Hepatic stellate cell (primary cell): ENCODE data around the gene ANP32E.

ENCODE experiments used
- DNase-seq: peaks from one replicate; pipeline ENCODE4 v3.0.0; 2011; ENCODE audit warnings: low spot score

Gene ANP32E

DNA sequence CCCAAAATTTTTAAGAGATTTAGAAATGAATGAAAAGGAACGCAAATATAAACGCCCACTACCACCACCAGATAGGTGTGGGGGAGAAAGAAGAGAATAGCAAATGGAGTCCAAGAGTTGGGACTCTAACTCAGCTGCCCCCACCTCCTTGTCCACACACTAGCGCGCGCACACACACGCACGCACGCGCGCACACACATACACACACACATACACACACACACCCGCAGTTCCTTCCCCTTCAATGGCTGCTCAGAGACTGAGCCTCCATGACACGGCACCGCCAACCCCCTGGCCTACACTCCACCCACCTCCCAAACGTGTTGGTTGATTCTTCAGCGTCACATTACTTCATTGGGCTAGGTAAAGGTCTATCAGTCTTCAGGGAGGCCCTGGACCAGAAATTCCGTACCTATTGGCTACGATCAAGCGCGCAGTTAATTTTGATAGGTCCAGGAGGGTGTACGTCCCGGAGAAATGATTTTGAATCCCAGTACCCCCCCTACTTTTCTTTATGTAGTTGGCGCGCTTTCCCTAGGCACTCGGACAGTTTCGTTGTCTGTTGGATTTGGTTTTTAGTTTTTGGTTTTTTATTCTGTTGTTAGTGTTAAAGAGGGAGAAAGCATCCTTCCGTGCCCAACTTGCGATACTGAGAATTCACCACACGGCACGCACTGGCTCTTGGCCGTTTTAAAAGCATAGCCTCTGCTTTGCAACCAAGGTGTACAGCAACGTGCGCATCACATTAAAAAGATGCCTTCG, at the start of gene ANP32E:
TSS of gene ANP32E (minus strand) at position 261 of the 762 bp plus-strand sequence. CDS start 326 bp downstream, outside the sequence.
- peak; percentile 99 for DNase-seq

DNA sequence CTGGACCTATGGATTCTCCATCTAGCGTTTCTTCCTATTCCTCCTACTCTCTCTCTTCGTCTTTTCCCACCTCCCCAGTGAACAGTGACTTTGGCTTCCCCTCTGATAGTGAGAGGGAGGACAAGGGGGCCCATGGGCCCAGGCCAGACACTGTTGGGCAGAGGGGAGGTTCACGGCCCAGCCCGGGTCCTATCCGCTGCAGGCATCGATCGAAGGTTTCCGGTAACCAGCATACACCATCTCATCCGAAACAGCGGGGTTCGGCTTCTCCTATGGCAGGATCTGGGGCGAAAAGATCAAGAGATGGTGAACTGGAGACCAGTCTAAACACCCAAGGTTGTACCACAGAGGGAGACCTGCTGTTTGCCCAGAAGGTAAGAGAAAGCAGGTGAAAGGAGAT, 47.3 kb upstream of the ANP32E start:
- DNase-seq = no peak

DNA sequence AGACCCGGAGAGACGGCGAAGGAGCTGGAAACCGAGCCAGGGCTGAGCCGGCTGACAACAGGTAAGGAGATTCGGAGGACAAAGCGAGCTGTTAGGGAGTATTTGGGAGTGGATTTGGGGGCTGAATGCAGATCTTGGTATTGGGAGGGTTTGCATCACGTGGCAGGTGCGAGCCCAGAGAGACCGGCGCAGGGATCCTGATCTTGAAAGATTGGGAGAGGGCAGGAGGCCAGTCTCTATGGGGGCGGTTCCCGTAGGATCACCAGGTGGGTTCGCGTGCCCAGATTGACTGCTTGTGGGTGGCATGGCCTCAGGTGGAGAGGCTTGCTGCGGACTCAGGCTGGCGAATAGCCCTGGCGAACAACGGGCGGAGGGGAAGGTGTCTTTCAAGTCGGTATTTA, 46.6 kb upstream of the ANP32E start:
- no peak for DNase-seq

DNA sequence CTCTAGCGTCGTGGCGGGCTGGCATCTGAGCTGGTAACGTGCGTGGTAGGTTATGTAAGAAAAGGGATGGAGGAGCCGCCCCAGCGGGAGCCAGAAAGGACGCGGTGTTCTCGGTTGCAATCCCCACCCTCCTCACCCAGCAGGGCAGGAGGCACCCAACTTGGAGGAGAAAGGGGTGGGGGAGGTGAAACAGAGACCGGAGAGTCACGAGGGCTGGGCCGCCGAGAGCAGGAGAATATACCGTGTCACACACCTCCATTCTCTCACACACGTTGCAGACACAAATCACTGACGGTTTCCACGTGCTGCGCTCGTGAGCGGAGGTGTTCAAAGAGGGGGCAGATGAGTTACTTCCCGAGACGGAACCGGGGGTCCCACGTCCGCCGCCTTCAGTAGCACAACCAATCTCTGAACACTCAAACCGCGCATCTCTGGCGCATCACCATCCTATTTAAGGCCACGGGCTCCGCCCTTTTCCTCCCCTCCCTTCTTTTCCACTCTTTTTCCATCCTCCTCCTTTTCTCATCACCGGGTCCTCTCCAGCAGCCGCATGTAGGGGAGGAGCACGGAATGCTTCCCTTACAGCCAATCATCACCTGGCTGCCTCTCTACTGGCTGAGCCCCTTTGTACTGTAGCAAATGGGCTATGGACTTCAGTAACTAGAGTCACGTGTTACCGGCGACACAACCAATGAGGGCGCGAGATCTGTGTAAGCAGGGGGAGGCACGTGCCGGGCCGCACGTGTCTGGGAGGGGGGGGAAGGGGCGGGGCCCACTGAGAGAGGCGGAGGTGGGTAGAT, 46.0 kb upstream of the ANP32E start, which contains the start of gene CIART:
TSS of gene CIART (plus strand) at position 797 of the 800 bp plus-strand sequence. CDS start 714 bp downstream, outside the sequence.
- peak; percentile 96 for DNase-seq

DNA sequence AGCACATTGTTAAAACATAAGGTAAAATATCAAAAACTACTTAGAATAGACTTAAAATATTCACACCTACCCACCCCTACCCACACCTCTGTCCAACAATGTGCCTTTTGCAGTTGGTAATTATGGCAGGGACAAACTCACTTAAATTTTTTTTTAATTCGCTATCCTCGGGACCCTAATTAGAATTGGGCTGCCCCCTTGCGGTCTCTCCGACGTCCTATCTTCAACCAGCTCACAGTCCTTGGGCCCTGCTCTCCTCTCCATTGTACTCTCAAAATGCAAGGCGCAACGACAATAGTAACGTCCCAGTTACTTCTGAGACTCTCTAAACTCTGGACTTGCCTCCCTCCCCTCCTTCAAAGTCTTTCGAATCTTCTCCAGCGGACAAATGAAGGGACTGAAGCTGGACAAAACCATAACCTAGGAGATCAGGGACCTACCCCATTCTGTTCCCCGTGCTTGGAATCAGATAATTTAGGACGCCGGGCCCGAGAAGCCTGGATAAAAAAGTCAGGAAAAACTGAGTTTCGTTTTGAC, 45.4 kb upstream of the ANP32E start:
- DNase-seq = no peak

DNA sequence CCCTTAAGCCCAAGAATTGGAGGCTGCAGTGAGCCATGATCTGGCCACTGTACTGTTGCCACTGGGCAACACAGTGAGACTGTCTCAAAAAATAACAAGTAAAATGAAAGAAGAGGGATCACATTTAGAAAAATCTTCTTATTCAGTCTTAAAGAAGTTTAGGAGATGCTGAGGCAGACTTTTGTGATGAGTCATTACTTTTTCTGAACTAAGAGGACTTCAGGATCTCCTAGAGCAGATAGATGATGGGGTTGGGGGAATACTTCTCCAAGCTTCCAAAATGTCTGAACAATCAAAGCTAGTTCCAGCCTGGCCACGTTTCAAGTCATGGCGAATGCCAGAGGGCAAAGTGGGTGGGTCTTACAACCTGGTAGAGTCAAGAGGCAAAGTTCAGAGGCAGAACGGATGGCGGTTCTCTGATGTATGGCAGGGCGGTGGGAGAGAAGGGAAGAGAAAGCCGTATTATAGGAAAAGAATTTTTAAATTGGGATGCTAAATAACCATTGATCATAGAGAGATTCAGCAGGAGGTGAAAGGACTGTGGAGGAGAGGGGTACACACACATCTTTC, 44.3 kb upstream of the ANP32E start:
- DNase-seq = no peak

DNA sequence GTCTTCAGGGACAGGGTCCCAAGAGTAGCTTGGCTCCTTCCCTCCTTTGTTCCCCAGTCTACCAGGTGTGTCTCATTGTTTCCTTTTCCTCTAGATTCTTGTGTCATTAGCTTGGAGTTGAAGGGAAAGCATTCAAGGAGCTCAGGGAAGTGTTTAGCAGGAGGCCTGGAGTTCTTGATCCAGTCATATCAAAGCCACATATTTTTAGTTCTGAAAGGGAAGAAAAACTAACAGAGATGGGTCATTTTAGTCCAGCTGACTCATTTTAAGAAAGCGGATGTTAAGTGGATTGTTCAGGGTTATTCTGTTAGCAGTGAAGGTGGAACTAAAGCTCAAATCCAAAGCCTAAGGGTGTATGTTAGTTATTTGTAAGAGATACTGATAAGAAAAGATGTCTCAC, 37.4 kb upstream of the ANP32E start:
- DNase-seq = peak; percentile 40

DNA sequence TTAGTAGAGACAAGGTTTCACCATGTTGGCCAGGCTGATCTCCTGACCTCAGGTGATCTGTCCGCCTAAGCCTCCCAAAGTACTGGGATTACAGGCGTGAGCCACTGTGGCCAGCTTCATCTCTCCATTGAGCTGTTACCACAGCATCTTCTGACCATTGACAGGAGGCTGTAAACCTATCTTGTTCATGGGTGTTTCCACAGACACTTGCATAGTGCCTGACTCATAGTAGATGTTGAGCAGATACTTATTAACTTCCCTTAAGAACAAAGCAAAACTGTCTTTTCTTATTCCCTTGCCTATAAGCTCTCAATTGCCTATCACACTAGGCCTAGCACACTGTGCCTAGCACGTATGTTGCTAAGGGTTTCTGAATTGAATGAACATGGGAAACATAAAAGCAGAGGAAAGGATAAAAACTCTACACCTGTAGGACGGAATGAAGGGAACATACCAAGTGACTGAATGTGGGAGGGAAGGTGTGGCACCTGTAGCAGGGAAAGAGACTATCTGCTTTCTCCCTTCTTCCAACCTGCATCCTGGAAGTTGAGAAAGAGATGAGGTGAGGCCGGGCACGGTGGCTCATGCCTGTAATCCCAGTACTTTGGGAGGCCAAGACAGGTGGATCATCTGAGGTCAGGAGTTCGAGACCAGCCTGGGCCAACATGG, 35.5 kb upstream of the ANP32E start:
- no peak for DNase-seq

DNA sequence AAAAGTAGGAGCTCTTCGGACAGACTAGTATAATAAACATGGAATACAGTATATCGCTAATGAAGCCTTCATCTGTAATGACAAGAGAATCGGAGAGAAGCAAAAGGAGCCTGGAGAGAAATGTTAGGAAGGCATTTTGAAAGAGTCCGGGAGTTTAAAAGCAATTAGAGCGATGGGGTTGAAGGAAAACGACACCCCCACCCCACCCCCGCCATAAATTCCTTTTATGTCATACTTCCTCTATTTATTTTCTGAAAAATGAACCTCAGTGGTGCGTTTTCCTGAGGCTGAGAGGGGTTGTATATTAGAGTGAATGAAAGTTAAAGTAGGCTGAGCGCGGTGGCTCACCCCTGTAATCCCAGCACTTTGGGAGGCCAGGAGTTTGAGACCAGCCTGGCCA, 33.5 kb upstream of the ANP32E start:
- no peak for DNase-seq

DNA sequence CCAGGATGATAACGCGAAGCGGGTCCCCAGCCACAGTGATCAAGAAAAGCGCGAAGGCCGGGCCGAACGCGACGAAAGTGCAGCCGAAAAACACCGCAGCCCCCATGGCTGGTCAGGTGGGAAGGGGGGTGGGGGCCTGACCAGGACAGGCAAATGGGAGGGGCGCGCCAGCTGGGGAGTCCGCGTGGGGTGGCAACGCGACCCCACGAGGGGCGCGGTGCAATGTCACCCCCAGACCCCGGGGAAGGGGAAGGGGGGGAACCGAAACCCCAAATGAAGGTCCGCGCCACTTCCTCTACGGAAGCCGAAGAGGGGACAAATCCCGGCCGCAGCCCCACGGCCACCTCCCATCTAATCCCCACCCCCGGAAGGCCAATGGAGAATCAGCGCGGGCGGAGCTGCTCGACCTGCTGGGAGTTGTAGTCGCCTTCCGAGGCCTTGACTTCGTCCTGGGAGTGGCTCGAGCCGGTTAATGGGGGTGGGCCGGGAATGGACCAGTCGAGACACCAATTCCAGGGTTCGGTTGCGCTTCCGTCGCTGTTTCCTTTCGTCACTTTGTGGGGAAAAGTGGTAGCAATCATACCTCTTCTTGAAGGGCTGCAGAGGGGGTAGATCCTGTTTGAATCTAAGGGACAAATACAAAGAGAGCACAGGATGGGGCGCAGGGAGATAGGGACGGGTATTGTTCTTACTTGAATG, 32.9 kb upstream of the ANP32E start, which contains the start of gene APH1A:
TSS of gene APH1A (minus strand) at position 312 of the 699 bp plus-strand sequence. CDS start at position 106, 206 bp downstream.
- peak; percentile 99 for DNase-seq

DNA sequence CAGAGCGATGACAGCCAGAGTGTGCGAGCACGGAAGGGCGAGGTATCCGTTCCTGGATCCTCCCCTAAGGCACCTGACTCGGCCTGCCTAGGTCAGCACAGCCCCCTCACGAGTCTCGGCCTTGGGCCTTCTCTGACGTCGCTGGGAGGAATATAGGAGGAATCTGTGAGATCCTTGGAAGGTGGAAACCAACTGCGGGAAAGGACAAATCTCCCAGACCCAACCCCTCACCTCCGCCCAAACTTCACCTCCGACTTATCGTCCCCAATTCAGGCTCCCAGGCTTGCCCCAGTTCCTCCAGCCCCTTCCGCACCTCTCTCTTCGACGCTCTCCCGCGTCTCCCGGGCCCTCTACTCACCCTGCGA, 32.4 kb upstream of the ANP32E start:
- DNase-seq = no peak

DNA sequence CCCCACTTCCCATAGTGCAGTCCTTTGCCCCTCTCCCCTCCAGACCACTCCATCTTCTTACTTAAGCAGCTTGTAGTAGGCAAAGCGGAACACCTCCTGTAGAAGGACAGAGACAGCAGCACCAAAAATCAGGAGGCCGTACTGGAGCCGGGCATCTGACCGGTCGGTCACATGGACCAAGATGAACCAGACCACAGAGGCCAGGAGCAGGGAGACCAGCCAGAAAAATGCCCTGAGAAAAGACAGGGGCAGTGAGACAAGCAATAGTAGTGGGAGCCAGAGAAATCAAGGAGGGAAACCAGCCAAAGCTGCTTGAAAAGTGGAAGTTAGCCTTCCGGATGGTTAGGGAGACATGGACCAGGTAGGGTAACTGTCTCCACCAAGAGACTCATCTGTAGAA, 32.0 kb upstream of the ANP32E start:
- no peak for DNase-seq

DNA sequence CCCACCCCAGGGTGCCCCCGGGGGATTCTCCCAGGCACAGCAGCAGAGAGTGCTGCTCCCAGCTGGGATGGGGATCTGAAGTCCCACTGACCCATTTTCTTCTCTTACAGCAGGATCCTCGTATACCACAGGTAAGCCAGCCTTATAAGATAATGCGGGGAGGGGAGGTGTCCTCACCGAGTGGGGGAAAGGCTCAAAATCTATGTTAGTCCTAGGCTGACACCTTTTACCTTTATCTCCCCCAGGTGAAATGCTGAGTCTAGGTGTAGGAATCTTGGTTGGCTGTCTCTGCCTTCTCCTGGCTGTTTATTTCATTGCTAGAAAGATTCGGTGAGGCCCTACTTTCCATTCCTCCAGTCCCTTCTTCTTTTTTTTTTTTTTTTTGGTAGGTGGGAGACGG, 27.6 kb upstream of the ANP32E start:
- no peak for DNase-seq

DNA sequence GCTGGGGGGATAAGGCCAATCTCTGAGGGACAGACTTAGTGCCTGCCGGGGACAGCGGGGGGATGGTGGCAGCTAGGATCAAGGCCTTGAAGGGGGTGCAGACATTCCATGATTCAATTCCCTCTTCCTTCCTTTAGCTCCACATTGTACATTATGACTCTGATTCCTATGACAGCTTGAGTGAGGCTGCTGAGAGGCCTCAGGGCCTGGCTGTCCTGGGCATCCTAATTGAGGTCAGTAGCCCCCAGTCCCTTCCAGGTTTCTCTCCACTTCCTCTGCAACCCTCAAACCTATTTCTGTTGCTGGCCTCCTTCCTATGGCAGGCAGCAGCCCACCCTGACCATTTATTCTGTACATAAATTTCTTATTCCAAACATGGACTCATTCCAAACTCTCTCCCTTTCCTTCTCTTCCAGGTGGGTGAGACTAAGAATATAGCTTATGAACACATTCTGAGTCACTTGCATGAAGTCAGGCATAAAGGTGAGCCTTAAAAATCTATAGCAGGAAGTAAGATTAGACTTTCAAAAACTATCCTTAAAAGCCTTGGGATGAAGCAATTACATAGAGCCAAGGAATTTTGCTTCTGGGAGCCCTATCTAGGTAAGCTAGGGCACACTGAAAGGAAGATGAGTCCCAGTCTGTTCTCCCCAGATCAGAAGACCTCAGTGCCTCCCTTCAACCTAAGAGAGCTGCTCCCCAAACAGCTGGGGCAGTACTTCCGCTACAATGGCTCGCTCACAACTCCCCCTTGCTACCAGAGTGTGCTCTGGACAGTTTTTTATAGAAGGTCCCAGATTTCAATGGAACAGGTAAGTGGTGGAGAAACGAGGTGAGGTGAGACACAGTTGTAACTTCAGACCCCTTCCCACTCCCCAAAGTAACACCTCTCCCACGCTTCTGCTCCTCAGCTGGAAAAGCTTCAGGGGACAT, 26.7 kb upstream of the ANP32E start:
- no peak for DNase-seq

DNA sequence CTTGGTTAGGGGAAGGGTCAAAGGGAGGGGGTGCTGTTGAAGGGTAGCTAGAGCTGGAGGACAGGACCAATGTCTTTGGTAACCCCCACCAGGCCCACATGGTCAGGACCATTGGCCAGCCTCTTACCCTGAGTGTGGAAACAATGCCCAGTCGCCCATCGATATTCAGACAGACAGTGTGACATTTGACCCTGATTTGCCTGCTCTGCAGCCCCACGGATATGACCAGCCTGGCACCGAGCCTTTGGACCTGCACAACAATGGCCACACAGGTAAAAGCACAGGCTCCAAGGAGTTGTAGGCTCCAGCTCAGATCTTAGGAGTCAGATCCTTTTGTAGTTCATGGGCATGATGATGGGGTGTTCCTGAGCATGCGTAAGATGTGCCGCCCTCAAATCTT, 25.5 kb upstream of the ANP32E start:
- no peak for DNase-seq

DNA sequence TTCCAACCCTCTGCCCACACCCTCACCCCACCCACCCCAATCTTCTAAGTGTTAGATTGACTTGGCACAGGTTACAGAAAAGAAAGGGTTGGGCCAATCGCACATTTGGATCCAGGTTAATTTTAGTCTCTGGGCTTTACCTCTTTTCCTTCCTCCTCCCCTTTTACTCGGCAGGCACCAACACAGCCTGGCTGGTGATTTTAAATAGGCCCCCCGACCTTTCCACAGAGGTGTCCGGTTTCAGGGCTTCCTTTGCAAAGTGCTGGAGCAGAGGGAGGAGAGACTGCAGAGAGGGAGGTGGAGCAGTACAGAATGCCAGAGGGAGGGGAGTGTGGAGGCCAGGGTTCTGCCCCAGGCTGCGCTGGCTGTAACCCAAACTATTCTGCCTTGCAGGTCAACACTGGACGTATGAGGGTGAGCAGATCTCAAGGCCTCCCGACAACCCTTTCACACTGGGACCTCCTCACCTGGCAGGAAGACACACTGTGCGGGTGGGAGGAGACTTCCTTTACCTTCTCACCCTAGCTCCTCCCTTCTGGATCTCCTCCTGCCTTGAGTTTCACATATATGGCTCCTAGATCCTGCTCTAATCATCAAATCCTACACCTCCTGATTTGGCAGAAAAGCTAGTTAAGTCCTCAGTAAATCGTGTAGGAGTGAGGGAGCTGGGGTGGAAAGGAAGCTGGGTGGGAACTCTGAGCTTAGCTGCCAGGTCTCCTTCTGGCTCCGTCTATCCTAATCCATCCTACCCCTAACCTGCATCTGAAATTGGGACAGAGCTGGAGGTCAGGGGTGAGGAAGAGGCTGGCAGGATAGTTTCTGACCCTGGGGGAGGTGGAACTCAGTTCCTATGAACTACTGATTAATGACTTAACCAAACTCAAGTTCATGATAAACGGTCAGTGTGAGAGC, 24.1 kb upstream of the ANP32E start:
- no peak for DNase-seq

DNA sequence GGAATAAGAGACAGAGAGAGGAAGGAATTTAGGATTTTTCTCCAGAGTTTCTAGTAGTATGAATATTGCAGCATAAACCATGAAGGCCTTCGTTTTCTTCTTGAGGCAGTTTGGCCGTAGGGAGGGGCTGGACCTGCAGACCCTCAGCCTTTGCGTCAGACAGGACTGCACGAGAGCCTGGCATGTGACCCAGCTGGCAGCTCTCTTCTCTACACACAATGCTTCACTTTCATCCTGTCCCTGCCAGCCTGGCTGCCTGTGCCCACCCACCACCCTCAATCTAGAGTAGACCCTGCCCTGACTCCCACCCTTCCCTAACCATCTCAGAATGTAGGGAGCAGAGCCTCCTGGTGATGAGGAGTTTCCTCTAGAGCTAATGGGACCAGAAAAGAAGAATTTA, 23.3 kb upstream of the ANP32E start:
- no peak for DNase-seq

DNA sequence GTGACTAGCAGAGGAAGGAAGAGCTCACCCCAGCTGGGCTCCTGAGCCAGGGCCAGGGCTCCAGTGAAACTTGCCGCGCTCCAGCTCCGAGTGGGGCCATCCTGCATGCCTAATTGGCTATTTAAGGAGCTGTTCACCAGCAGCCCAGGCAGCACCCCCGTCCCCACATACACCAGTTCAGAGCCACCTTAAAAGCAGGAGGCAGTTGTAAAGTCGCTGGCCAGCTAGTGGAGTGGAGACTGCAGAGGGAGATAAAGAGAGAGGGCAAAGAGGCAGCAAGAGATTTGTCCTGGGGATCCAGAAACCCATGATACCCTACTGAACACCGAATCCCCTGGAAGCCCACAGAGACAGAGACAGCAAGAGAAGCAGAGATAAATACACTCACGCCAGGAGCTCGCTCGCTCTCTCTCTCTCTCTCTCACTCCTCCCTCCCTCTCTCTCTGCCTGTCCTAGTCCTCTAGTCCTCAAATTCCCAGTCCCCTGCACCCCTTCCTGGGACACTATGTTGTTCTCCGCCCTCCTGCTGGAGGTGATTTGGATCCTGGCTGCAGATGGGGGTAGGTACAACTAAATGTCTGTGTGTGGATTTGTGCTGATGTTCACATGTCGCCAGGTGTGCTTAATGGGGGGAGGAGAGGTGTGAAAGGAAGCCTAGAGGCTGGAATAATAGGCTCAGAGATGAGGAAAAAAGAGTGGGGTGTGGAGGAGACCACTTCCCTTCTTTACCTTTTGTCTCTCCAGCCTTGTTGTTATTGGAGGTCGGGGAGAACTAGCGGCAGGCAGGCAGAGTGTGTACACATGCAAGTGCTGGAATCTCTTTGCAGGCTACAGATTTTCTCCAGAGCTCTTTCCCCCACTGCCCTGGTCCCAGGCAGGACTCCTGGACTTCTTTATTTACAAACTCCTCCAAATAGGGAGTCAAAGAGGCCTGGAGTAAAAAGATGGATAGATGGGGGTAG, 22.0 kb upstream of the ANP32E start, which contains the start of gene CA14:
TSS of gene CA14 (plus strand) at position 151 of the 962 bp plus-strand sequence. CDS start at position 506, 355 bp downstream.
- DNase-seq = no peak
